ENCODE results near the gene SIPA1L3. TPM values are rescaled to one million over a fixed set of nuclear protein-coding genes. Genes with fewer than 3 reads are reported as not detected.

The SIPA1L3 gene
- total and polyA plus RNA-seq, 10 of the 15 experiments (the other 5 are each of a cell fraction or from before 2014, with no cell fraction given): 0.24 to 66.2 (median 19.1) TPM

DNA sequence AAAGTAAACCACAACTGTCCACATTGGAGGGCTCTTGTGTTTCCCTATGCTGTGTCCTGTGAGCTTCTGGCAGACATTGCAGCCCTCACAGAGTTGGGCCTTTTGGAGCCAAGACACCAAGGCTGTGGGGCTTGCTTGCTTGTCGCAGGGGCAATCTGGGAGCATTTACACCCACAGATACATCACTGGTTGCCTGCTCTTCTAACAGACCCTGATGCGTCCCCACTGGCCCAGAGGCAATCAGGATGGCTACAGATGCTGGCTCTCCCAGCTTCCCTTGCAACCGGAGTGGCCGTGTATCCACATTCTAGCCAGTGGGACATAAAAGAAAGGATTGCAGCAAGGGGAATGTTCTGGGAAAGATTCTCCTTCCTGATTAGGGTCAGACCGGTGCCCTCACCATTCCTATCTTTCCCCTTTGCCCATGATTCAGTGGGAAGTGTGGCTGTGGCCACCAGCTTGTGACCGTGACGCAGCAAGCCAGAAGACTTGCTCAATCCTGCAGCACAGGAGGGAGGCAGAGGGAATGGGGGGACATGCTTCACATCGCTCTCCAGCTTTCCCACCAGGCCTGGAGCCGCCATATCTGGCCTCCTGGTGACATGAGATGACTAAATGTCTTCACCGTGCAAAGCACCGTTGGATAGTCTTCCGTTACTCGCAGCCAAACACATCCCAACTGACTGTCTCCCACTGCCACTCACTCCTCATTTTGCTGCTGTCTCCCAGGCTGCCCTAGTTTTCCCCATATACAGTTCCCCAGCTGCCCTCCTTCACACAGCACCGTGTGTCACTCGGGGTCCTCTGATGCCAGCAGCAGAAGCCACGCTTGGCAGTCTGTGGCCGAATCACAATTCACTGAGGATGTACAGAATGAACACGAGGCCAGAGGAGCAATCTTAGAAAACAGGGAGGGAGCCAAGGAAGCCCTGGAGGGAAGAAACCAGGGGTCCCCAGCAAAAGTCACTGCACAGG is 166.1 kb downstream of the SIPA1L3 start (continued):
- TF ChIP-seq BCLAF1 (IDR thresholded peaks at IDR 0.05) (no peak), SRF (IDR thresholded peaks at IDR 0.05; ENCODE audit: low read depth in 2 of 2, low read length in 2 of 2) (no peak), POLR2AphosphoS5 (IDR thresholded peaks at IDR 0.05; ENCODE audit: low read length) (no peak), HSF1 (IDR thresholded peaks at IDR 0.05; ENCODE audit: low read depth, low read length) (no peak), YBX1 (IDR thresholded peaks at IDR 0.05) (no peak)
- TF ChIP-seq, protein P1, sequence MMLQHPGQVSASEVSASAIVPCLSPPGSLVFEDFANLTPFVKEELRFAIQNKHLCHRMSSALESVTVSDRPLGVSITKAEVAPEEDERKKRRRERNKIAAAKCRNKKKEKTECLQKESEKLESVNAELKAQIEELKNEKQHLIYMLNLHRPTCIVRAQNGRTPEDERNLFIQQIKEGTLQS (IDR thresholded peaks at IDR 0.05; ENCODE audit: borderline replicate concordance, extremely low read depth, low read depth, low read length): no peak

Measured in GM12878 (cell line).